GM12878 (cell line): ENCODE results near the gene DIP2C. TPM values are rescaled to one million over a fixed set of nuclear protein-coding genes. Genes with fewer than 3 reads are reported as not detected.

Experiments
- ATAC-seq: fragments of 200-7000 bp; cut with Tn5 transposase; 3 replicates; pipeline ENCODE4 v1.9.1; 2020; ENCODE audit warnings: mild to moderate bottlenecking, moderate library complexity
- BruUV-seq: library from RNA; stranded (reverse); fragments of 400-500 nt; replicated peaks from 2 replicates; lab custom pipeline; 2021; lab: Mats Ljungman, UMichigan
- CTCF ChIA-PET: fragments of 300-600 bp; sonication (Branson Sonifier 250); formaldehyde crosslinking; extraction: SDS; loops from one replicate; lab custom pipeline; 2021; ENCODE audit warnings: inconsistent platforms; lab: Yijun Ruan, JAX
- POLR2A ChIA-PET: fragments of 350-600 bp; formaldehyde crosslinking; extraction: SDS; loops from one replicate; lab custom pipeline; 2021; ENCODE audit warnings: inconsistent platforms; lab: Charles Lee
- RAD21 ChIA-PET: fragments of 300-600 bp; sonication (Branson Sonifier 250); formaldehyde crosslinking; loops from one replicate; lab custom pipeline; 2023; ENCODE audit warnings: antibody characterized with exemption; ENCODE audit not compliant: unreplicated experiment; lab: Charles Lee
- SMC1A ChIA-PET: fragments of 300-600 bp; sonication (Branson Sonifier 250); formaldehyde crosslinking; loops from one replicate; lab custom pipeline; 2023; ENCODE audit not compliant: unreplicated experiment, uncharacterized antibody; lab: Charles Lee
- DNase-seq: peaks from one replicate; pipeline ENCODE4 v3.0.0-alpha.2; 2011; ENCODE audit warnings: low read depth, low spot score
- FAIRE-seq: peaks from 3 replicates; lab custom pipeline; 2011; peaks lifted over from hg19 to GRCh38; lab: Jason Lieb, UNC
- H2AFZ ChIP-seq: 2 replicates; pipeline ENCODE4 v1.6.0; 2011; ENCODE audit warnings: low read depth, low read length, control low read depth; ENCODE audit not compliant: control insufficient read depth
- H3K27ac ChIP-seq: 2 replicates; pipeline ENCODE4 v1.5.1; 2011; ENCODE audit warnings: control low read depth; ENCODE audit not compliant: control insufficient read depth, insufficient read depth
- H3K27me3 ChIP-seq, 2 experiments: replicated peaks in 1 of 2; 2 replicates each; pipeline versions ENCODE4 v1.6.0 to v1.6.1; 2011; ENCODE audit warnings: low read length in 1 of 2; ENCODE audit not compliant: control insufficient read depth in 2 of 2, insufficient read depth in 2 of 2
- H3K36me3 ChIP-seq, 2 experiments: 2 replicates each; pipeline ENCODE4 v1.5.1; 2011; ENCODE audit warnings: low read length in 1 of 2; ENCODE audit not compliant: control insufficient read depth in 2 of 2, insufficient read depth in 2 of 2
- H3K4me1 ChIP-seq: 2 replicates; pipeline ENCODE4 v1.6.1; 2011; ENCODE audit warnings: mild to moderate bottlenecking, low read length, moderate library complexity, mixed read lengths; ENCODE audit not compliant: control insufficient read depth, insufficient read depth
- H3K4me2 ChIP-seq: 2 replicates; pipeline ENCODE4 v1.6.0; 2011; ENCODE audit warnings: control low read depth; ENCODE audit not compliant: control insufficient read depth, insufficient read depth
- H3K4me3 ChIP-seq: fragments of 200-600 bp; sonication (generic); 2 replicates; pipeline ENCODE4 v1.5.1; 2016
- H3K79me2 ChIP-seq: 2 replicates; pipeline ENCODE4 v1.6.0; 2011; ENCODE audit warnings: low read length; ENCODE audit not compliant: control insufficient read depth, insufficient read depth
- H3K9ac ChIP-seq: 2 replicates; pipeline ENCODE4 v1.8.0; 2011; ENCODE audit warnings: low read length, control low read depth, mixed read lengths; ENCODE audit not compliant: control insufficient read depth, insufficient read depth
- H3K9me3 ChIP-seq: replicated peaks from 3 replicates; pipeline ENCODE4 v1.5.1; 2011; ENCODE audit warnings: mild to moderate bottlenecking, low read length; ENCODE audit not compliant: control insufficient read depth, insufficient read depth
- H4K20me1 ChIP-seq: 2 replicates; pipeline ENCODE4 v1.6.0; 2011; ENCODE audit not compliant: control insufficient read depth, insufficient read depth
- CHD1 ChIP-seq: IDR thresholded peaks from 2 replicates; pipeline ENCODE4 v1.6.1; 2012; ENCODE audit warnings: low read depth, low read length, improper control_type of control experiment
- CHD2 ChIP-seq: IDR thresholded peaks from 2 replicates; pipeline ENCODE4 v1.6.1; 2011; ENCODE audit warnings: low read depth, low read length, improper control_type of control experiment, borderline replicate concordance
- ETV6 ChIP-seq, 2 experiments: fragments of 450-650 bp in 1 of 2; IDR thresholded peaks in 1 of 2; conservative IDR thresholded peaks in 1 of 2; 2 replicates each; pipeline ENCODE4 v1.6.1; 2014; ENCODE audit warnings: antibody characterized with exemption in 1 of 2, borderline replicate concordance in 1 of 2, low read depth in 1 of 2, mild to moderate bottlenecking in 1 of 2, moderate library complexity in 1 of 2
- KDM1A ChIP-seq: fragments of 200-600 bp; sonication (generic); IDR thresholded peaks from 2 replicates; pipeline ENCODE4 v1.6.1; 2016; ENCODE audit warnings: borderline replicate concordance
- MTA2 ChIP-seq: fragments of 450-650 bp; IDR thresholded peaks from 2 replicates; pipeline ENCODE4 v1.6.1; 2016; ENCODE audit warnings: low read depth, mild to moderate bottlenecking, moderate library complexity
- MYC ChIP-seq: IDR thresholded peaks from 2 replicates; pipeline ENCODE4 v1.6.1; 2011; ENCODE audit warnings: mild to moderate bottlenecking, low read length, moderate library complexity, inconsistent platforms; ENCODE audit not compliant: insufficient read depth, insufficient replicate concordance, insufficient read length, severe bottlenecking
- PAX5 ChIP-seq: IDR thresholded peaks from 2 replicates; pipeline ENCODE4 v1.6.1; 2011; ENCODE audit warnings: low read depth, low read length, borderline replicate concordance
- POLR2AphosphoS5 ChIP-seq: IDR thresholded peaks from 2 replicates; pipeline ENCODE4 v1.6.1; 2011; ENCODE audit warnings: mild to moderate bottlenecking, low read length, inconsistent platforms
- ZNF24 ChIP-seq: fragments of 450-650 bp; IDR thresholded peaks from 2 replicates; pipeline ENCODE4 v1.6.1; 2017; ENCODE audit warnings: antibody characterized with exemption, mild to moderate bottlenecking
- WGBS: methylation state at CpG from one replicate; pipeline ENCODE4 v1.1.6; 2016; ENCODE audit warnings: low lambda C conversion rate; ENCODE audit not compliant: insufficient replicate concordance, insufficient coverage; ENCODE audit errors: missing lambda C conversion rate; 5-methylcytosine and 5-hydroxymethylcytosine counted together
- in situ Hi-C: fragments of 300-500 bp; cut with MboI; formaldehyde crosslinking; loops from 9 replicates; pipeline ENCODE4 v1.14.3; 2018; ENCODE audit warnings: mixed read lengths
- intact Hi-C: fragments of 100-400 bp; cut with micrococcal nuclease; formaldehyde crosslinking; loops from one replicate; pipeline ENCODE4 v1.14.2; 2022; ENCODE audit not compliant: unreplicated experiment
- polyA plus RNA-seq, 11 experiments: library from polyadenylated mRNA; depleted of rRNA in 4 of 11; unstranded in 6 of 11; stranded (reverse) in 5 of 11; fragments of >200 nt; fragmentation: Nextera tagmentation in 4 of 11; fragmentation: Illumina TruSeq in 1 of 11; extraction: Ambion mirVana in 4 of 11; extraction: Trizol in 1 of 11; gene quantifications; 1 replicate in 1 of 11; 2 replicates in 10 of 11; pipeline versions ENCODE4 v1.2.1 to v1.2.3, GENCODE V29; 2011 to 2016; ENCODE audit warnings: inconsistent platforms in 2 of 11, missing spikeins in 2 of 11, low read depth in 1 of 11
- total RNA-seq, 4 experiments: library from RNA; depleted of rRNA in 3 of 4; stranded (reverse); fragments of >200 nt in 3 of 4; fragmentation: Illumina TruSeq in 1 of 4; extraction: Trizol in 1 of 4; gene quantifications; 2 replicates each; pipeline versions ENCODE4 v1.2.1 to v1.2.3, GENCODE V29; 2013 to 2021
- TF ChIP-seq, protein P1 (sequence below): fragments of 450-650 bp; formaldehyde crosslinking; IDR thresholded peaks from 2 replicates; pipeline ENCODE4 v1.5.0; 2022; ENCODE audit warnings: mild to moderate bottlenecking, missing genetic modification characterization
- TF ChIP-seq, protein P2 (sequence below): IDR thresholded peaks from 2 replicates; pipeline ENCODE4 v1.6.1; 2012; ENCODE audit warnings: mild to moderate bottlenecking, low read depth, low read length

Gene DIP2C
- total and polyA plus RNA-seq, 10 of the 15 experiments (the other 5 are each of a cell fraction or from before 2014, with no cell fraction given), result 0.01 to 0.10 (median 0.06) TPM

- 40% methylated on average over 17 of the region's 17 CpGs for WGBS
- intact Hi-C loops, result no loop called here
- POLR2A ChIA-PET, result no interaction called here
These were observed 91.5 kb downstream of the DIP2C start for GRCh38 chr10:597976-598375.

More at GRCh38 chr10:597976-598375, 91.5 kb downstream of the DIP2C start:
- Histone ChIP-seq H3K4me1 (no peaks in the 10 kb centered on the region), H3K27ac (no peak overlapping the region), H4K20me1 (no peaks in the 10 kb centered on the region), H3K4me2 (no peak overlapping the region), H3K79me2 (no peaks in the 10 kb centered on the region), H3K4me3 (no peak overlapping the region), H2AFZ (no peak overlapping the region), H3K27me3 (peaks cover 0 to 3% of the 10 kb centered on the region in 2 experiments; a peak in 3 of 4 replicates), H3K36me3 (no peaks in the 10 kb centered on the region), H3K9ac (no peak overlapping the region), H3K9me3 (no peaks in the 10 kb centered on the region)
- RAD21 ChIA-PET, result no interaction called here
- SMC1A ChIA-PET, result no interaction called here
- TF ChIP-seq PAX5 (no peak), ZNF24 (no peak), MYC (no peak), POLR2AphosphoS5 (no peak), CHD1 (no peak), MTA2 (no peak), ETV6 (conservative IDR thresholded peaks at IDR 0.05 in 1 of 2, IDR thresholded peaks at IDR 0.05 in 1 of 2; ENCODE audit: borderline replicate concordance in 1 of 2, low read depth in 1 of 2) (no peak), KDM1A (no peak), CHD2 (no peak)
- TF ChIP-seq, protein P1, sequence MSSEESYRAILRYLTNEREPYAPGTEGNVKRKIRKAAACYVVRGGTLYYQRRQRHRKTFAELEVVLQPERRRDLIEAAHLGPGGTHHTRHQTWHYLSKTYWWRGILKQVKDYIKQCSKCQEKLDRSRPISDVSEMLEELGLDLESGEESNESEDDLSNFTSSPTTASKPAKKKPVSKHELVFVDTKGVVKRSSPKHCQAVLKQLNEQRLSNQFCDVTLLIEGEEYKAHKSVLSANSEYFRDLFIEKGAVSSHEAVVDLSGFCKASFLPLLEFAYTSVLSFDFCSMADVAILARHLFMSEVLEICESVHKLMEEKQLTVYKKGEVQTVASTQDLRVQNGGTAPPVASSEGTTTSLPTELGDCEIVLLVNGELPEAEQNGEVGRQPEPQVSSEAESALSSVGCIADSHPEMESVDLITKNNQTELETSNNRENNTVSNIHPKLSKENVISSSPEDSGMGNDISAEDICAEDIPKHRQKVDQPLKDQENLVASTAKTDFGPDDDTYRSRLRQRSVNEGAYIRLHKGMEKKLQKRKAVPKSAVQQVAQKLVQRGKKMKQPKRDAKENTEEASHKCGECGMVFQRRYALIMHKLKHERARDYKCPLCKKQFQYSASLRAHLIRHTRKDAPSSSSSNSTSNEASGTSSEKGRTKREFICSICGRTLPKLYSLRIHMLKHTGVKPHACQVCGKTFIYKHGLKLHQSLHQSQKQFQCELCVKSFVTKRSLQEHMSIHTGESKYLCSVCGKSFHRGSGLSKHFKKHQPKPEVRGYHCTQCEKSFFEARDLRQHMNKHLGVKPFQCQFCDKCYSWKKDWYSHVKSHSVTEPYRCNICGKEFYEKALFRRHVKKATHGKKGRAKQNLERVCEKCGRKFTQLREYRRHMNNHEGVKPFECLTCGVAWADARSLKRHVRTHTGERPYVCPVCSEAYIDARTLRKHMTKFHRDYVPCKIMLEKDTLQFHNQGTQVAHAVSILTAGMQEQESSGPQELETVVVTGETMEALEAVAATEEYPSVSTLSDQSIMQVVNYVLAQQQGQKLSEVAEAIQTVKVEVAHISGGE (CRISPR knock-in tag), result no peak
- TF ChIP-seq, protein P2, sequence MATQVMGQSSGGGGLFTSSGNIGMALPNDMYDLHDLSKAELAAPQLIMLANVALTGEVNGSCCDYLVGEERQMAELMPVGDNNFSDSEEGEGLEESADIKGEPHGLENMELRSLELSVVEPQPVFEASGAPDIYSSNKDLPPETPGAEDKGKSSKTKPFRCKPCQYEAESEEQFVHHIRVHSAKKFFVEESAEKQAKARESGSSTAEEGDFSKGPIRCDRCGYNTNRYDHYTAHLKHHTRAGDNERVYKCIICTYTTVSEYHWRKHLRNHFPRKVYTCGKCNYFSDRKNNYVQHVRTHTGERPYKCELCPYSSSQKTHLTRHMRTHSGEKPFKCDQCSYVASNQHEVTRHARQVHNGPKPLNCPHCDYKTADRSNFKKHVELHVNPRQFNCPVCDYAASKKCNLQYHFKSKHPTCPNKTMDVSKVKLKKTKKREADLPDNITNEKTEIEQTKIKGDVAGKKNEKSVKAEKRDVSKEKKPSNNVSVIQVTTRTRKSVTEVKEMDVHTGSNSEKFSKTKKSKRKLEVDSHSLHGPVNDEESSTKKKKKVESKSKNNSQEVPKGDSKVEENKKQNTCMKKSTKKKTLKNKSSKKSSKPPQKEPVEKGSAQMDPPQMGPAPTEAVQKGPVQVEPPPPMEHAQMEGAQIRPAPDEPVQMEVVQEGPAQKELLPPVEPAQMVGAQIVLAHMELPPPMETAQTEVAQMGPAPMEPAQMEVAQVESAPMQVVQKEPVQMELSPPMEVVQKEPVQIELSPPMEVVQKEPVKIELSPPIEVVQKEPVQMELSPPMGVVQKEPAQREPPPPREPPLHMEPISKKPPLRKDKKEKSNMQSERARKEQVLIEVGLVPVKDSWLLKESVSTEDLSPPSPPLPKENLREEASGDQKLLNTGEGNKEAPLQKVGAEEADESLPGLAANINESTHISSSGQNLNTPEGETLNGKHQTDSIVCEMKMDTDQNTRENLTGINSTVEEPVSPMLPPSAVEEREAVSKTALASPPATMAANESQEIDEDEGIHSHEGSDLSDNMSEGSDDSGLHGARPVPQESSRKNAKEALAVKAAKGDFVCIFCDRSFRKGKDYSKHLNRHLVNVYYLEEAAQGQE, result no peak
- ATAC-seq (no peak), FAIRE-seq (no peak), DNase-seq (no peak)
- BruUV-seq, result no TSS peak
- in situ Hi-C loops, result no loop called here
- CTCF ChIA-PET, result no interaction called here
